Measurements from ENCODE around the gene C9orf152.

C9orf152 gene

GRCh38 chr9:110208031-110208430 is at the start of gene C9orf152:
TSS of gene C9orf152 (minus strand) at chr9:110208159. CDS start at chr9:110207579, 580 bp downstream.
- DNase-seq (ENCODE audit: low read depth, low spot score) = no peak
- in situ Hi-C loops (cut with HindIII; ENCODE audit: low sequenced_read_pairs) = no loop called here
- no peak for TF ChIP-seq CTCF (IDR thresholded peaks at IDR 0.05; ENCODE audit: low read depth, low read length)
- H3K4me3 ChIP-seq (ENCODE audit: low read depth, low read length) = no peak within 1 kb of the TSS

- in situ Hi-C loops (cut with HindIII; ENCODE audit: low sequenced_read_pairs) = no loop called here
- TF ChIP-seq CTCF (IDR thresholded peaks at IDR 0.05; ENCODE audit: low read depth, low read length) = no peak
- peak; percentile 29 for DNase-seq (ENCODE audit: low read depth, low spot score)
- H3K4me3 ChIP-seq (ENCODE audit: low read depth, low read length) = peak overlapping the region; percentile 90
Observed at GRCh38 chr9:110257097-110257841, 49.3 kb upstream of the C9orf152 start.

- no peak for TF ChIP-seq CTCF (IDR thresholded peaks at IDR 0.05; ENCODE audit: low read depth, low read length)
- peak; percentile 92 for DNase-seq (ENCODE audit: low read depth, low spot score)
- in situ Hi-C loops (cut with HindIII; ENCODE audit: low sequenced_read_pairs) = no loop called here
- peak within 1 kb of the TSS; percentile 90 for H3K4me3 ChIP-seq (ENCODE audit: low read depth, low read length)
Observed at GRCh38 chr9:110256380-110257096, 48.6 kb upstream of the C9orf152 start, which contains the start of gene TXN. TSS of gene TXN (minus strand) at chr9:110256507. CDS start at chr9:110256435, 72 bp downstream.

- DNase-seq (ENCODE audit: low read depth, low spot score) = peak; percentile 43
- TF ChIP-seq CTCF (IDR thresholded peaks at IDR 0.05; ENCODE audit: low read depth, low read length) = no peak
- H3K4me3 ChIP-seq (ENCODE audit: low read depth, low read length) = peak overlapping the region; percentile 90
- in situ Hi-C loops (cut with HindIII; ENCODE audit: low sequenced_read_pairs) = no loop called here
Observed at GRCh38 chr9:110255463-110256379, 47.8 kb upstream of the C9orf152 start.

- no peak for DNase-seq (ENCODE audit: low read depth, low spot score)
- in situ Hi-C loops (cut with HindIII; ENCODE audit: low sequenced_read_pairs) = no loop called here
- no peak for TF ChIP-seq CTCF (IDR thresholded peaks at IDR 0.05; ENCODE audit: low read depth, low read length)
- peak overlapping the region; percentile 90 for H3K4me3 ChIP-seq (ENCODE audit: low read depth, low read length)
Observed at GRCh38 chr9:110255034-110255462, 47.1 kb upstream of the C9orf152 start.

GRCh38 chr9:110254500-110254899 is 46.5 kb upstream of the C9orf152 start:
- no peak for TF ChIP-seq CTCF (IDR thresholded peaks at IDR 0.05; ENCODE audit: low read depth, low read length)
- in situ Hi-C loops (cut with HindIII; ENCODE audit: low sequenced_read_pairs) = no loop called here
- H3K4me3 ChIP-seq (ENCODE audit: low read depth, low read length) = peak overlapping the region; percentile 90
- DNase-seq (ENCODE audit: low read depth, low spot score) = no peak

All from astrocyte of the spinal cord (primary cell).